WI38 (cell line): ENCODE measurements around the gene CNP.
A peak's percentile ranks its signal among the peaks of the same experiment; 100 is the strongest.

Experiments
- H3K4me3 ChIP-seq: 2 replicates; pipeline ENCODE4 v1.5.1; 2011; ENCODE audit warnings: low read depth, mild to moderate bottlenecking, control low read depth, low read length
- TF ChIP-seq, protein P1 (sequence below): IDR thresholded peaks from 2 replicates; pipeline ENCODE4 v1.5.1; 2012; ENCODE audit warnings: low read depth, mild to moderate bottlenecking, control low read depth, low read length

CNP gene

GRCh38 chr17:41962111-41962510 lies 4.5 kb upstream of the CNP start:
- no peak overlapping the region for H3K4me3 ChIP-seq
- TF ChIP-seq, protein P1, sequence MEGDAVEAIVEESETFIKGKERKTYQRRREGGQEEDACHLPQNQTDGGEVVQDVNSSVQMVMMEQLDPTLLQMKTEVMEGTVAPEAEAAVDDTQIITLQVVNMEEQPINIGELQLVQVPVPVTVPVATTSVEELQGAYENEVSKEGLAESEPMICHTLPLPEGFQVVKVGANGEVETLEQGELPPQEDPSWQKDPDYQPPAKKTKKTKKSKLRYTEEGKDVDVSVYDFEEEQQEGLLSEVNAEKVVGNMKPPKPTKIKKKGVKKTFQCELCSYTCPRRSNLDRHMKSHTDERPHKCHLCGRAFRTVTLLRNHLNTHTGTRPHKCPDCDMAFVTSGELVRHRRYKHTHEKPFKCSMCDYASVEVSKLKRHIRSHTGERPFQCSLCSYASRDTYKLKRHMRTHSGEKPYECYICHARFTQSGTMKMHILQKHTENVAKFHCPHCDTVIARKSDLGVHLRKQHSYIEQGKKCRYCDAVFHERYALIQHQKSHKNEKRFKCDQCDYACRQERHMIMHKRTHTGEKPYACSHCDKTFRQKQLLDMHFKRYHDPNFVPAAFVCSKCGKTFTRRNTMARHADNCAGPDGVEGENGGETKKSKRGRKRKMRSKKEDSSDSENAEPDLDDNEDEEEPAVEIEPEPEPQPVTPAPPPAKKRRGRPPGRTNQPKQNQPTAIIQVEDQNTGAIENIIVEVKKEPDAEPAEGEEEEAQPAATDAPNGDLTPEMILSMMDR = no peak

- H3K4me3 ChIP-seq = no peak overlapping the region
- TF ChIP-seq, protein P1 = peak; percentile 89
Observed at GRCh38 chr17:41962768-41963434, 3.7 kb upstream of the CNP start.

- peak overlapping the region; percentile 92 for H3K4me3 ChIP-seq
- TF ChIP-seq, protein P1 = no peak
Observed at GRCh38 chr17:41965694-41966462, 717 bp upstream of the CNP start.

DNA sequence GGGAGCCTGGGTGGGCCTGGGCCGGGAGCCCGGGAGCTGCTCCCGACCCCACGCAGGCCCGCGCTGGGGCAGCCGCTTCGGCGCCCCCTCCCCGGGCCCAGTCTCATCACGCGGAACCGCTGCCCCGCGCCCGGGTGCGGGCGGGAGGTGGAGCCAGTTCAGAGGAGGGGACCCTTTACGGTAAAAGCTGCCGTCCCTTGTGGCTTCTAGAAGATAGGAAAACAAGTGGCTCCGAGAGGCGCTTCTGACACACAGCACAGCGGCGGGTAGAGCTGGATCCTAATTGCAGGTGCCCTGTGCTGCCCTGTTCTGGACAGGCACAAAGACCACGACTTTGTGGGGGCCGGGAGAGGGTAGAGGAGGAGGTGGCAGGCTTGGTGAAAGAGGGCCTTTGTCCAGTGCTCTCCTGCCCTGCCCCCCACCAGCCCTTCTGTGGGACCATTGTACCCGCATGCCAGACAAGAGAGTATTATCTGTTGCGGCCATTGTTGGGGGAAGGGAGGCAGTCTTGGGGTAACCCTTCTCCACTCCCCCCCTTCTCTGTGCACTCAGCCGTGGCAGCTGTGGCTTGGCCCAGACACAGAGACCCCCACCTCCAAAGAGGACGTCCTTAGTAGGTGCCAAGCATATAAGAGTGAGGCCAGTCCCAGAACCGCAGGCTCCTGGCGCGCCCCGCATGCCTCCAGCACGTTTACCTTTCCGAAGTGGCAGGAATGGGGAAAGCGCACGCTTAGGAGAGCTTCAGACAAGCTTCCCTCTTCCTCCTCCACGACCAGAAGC lies 736 bp downstream of the CNP start:
- peak overlapping the region; percentile 92 for H3K4me3 ChIP-seq
- TF ChIP-seq, protein P1 = no peak

GRCh38 chr17:41967921-41968578 lies 1.5 kb downstream of the CNP start:
- TF ChIP-seq, protein P1 = no peak
- peak overlapping the region; percentile 92 for H3K4me3 ChIP-seq

GRCh38 chr17:41968676-41969075 lies 2.1 kb downstream of the CNP start:
- no peak overlapping the region for H3K4me3 ChIP-seq
- TF ChIP-seq, protein P1 = no peak
